Stimulated activated CD8-positive, alpha-beta memory T cell treated with anti-CD3 and anti-CD28 coated beads, Interleukin-2, amount 100 ng/mL, for 48 hours (primary cell): Measurements from ENCODE around the gene UGT1A3.

Experiments
- DNase-seq, 2 donors: peaks; one replicate each; pipeline ENCODE4 v3.0.0-alpha.2; 2020; ENCODE audit warnings: low read depth in 2 of 2

The UGT1A3 gene

DNA sequence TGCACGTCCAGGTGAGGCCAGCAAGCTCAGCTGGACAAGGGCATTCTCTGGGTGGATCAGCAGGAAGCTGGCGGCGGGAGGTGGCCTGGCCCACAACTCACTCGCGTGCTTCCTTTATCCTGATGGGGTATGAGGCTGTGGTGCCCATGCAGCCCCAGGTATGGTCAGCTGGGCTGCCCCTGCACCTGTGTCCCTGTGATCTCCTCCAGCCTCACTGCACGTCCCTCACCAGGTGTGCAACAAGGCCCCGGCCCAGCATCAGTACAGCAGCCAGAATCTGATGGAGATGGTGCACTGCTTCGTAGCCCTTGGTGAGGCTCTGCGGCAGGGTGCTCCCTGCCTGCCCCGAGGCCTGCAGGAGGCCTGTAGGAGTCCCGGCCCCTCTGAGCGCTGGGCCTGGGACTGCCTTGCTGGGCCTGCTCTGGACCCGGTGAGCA, 66.9 kb downstream of the UGT1A3 start:
- DNase-seq = no peak

DNA sequence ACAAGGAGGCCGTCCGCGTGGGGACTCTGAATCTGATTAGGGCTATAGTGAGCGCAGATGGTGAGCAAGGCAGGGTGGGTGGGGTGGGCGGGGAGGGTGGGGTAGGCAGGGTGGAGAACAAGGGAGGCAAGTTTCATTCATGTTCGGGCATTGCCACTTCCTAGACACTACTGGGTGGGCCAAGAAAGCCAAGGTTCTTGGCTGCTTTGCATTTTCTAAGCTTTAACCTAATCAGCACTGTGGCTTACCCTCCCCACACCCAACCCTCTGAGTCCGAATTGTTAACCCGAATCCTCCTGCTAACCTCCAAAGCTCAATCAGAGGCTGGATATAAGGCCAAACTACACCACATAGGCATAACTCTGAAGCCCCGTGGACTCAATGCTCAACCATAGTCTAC, 67.4 kb downstream of the UGT1A3 start:
- DNase-seq = no peak

DNA sequence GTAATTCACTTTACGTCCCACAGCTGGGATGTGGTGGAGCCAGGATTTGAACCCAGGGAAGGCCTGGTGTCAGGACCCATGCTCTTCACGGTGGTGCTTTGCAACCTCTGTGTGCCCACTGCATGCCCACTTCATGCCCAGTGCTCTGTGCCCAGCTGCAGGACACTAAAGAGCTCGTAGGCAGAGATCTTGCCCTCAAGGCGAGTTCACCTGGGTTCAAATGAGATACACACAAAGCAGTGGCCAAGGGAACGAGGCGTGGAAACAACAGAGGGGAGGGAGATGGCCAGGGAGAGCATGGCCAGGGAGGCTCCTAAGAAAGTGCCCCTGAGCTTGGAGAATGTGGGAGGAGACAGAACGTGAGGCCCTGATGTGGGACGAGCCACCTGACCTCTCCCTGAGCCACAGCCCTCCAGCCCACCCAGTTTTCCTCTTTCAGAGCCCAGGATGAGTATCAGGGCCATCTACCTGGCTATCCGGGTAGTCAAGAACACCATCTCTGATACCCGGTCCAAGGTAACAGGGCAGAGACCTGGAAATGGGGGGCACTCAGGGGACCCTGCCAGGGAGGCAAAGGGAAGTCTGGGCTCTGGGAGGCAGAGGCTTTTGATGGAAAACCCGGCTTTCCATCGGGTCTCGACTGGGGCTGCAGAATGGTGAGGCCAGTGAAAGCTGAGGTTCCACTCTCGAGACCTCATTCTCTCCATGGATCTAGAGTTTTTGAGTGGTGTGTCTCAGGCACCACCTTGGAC, 69.7 kb downstream of the UGT1A3 start:
- DNase-seq = no peak

DNA sequence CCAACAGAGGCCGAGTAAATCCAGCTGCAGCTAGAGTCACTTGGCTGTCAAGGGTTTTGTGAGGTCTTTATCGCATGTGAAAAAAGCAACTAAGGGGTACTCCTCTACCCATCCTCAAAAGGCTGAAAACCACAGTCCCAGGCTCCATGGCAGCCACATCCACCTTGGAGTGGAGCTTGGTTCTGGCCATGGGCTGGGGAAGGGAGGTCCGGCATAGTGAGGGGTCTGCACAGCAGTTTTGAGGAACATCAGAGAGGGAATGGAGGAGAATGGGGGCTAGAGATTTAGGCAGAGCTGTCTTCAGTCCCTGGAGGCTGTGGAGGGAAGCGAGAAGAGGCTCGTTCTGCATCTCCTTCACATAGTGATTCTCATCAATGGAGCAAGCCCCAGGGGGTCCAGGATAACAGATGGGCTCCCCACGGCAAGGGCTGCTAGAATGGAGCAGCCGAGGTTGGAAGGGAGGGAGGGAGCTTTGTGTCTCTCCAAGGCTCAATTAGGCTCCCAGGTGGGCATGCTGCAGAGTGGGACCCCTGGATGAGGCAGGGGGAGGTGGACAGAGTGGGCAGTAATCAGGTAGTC, 70.3 kb downstream of the UGT1A3 start:
- no peak for DNase-seq

DNA sequence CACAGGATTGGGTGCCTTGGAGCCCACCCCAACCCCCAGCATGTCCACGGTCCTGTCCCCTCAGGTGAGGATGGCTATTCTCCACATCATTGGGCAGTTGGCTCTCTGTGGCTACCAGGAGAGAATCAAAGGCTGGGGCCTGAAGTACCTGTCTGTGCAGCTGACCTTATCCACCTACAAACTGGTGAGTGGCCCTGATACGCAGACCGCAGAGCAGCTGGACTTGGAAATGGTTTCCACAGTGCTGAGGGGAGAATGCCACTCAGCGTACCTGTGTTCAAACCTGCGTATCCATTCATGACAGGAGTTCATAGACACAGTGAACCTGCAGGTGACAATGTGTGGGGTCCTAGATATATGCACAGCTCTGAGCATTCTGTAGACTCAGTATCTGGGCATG, 70.9 kb downstream of the UGT1A3 start:
- DNase-seq = no peak

DNA sequence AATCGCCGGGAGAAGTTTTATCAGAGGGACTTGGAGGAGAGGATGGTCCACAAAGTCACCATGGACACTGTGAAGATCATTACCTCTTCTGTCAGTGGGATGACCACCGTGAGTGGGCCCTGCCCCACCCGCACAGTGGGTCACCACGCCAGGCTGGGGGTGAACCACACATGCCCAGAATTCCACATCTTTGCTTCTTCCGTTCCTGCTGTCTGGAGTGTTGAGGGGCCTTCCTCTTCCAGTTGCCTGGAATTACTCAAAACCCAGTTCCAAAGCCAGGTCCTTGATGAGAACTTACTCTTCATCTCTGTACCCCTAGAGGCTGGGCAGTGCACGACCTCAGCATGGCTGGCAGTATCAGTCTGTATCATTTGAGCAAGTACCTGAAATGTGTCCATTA, 71.4 kb downstream of the UGT1A3 start:
- no peak for DNase-seq

DNA sequence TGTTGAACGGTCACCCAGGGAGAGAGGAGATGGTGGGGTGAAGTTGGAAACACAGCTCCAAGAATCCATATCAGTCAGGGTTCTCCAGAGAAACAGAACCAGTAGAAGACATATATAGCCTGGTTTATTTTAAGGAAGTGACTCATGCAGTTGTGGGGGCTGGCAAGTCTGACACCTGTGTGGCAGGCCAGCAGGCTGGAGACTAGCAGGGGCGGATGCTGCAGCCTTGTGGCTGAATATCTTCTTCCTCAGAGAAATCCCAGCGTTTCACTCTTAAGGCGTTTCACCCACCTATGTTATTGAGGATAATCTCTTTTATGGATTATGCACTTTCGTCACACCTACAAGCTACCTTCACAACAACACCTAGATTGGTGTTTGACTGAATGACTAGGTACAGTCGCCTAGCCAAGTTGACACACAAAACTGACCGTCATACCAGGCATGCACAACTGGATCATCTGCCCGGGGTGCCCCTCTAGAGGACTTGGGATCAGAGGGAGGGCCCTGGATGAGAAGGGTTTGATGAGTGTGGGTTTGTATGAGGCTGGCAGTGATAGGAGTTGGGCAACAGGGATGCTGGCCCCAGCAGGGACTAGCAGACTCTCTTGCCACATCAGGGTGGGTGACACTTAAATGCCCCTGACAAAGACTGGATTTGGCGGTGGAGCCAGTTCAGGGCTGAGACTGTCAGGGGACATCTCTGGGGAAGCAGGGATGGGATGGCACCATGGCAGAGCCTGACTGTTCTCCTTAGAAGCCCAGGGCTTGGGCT, 72.7 kb downstream of the UGT1A3 start:
- DNase-seq = peak in 1 of 2 donors; percentile 13

DNA sequence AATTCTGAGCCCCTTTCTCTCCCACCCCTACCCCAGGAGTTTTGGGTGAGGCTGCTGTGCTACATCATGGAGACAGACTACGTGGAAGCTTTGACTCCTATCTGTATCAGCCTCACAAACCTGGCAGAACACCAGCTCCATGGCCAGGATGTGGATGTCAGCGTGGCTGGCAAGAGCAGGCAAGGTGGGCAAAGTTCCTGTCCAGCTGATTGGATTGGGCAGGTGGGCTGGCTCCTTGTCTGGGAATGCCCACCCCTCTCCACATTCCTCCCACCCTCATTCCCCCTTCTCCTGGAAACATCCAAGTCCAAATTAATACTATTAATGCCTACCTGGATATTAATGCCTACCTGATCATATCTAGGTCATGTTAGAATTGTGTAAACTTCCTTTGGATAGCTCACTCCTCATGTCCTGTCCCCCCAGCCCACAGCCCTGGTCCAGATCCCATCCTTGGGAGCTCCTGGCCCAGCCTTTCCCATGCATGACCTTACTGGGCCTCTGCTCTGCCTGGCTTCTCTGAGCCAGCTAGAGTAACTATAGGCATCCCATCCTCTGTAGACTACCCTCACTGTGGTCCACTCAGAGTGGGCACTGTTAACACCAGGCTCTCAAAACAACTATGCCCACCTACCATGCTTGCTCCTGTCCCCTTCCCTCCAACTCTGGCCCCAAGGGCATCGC, 73.4 kb downstream of the UGT1A3 start:
- no peak for DNase-seq

DNA sequence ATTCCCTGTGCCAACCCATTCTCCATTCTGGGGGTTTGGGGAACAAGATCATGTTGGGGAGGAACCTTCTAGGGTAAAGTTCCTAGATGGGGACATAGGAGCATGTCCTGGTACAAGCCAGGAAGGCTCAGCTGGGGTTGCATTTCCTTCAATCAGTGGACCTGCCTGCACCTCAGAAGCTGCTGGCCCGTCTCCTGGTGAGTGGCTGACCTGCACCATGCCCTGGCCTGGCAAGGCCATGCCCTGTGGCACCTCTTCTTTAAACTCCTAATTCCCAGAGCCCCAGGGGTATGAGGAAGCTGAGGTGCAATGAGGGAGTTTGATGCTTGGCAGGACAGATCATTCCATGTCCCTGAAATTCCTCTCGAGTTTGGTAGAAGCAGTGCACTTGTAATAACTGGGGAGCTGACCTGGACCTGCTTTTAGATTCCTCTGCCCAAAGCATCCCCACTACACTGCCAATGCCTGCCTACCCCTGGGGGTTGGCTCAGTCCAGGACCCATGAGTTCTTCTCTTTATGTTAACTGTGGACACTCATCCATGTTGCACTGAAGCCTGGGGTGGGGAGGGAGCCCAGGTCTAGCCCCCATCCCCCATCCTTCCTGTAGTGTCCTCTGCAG, 74.6 kb downstream of the UGT1A3 start:
- no peak for DNase-seq

DNA sequence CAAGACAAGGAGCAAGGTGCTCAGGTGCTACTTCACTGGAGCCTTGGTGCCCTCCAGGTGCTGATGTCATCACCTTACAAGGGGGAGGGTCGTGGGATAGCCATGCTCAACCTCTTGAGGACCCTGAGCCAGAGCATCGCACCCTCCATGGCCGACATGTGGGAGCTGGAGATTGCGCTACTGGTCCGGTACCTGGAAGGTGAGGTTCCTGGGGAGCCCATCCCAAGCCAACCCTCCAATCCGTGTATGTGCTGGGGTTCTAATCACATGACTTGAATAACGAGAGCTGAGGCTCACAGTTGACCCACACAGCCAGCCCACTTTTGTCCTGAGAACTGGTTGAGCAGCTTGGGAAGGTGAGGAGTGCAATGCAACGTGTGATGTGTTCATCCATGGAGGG, 75.2 kb downstream of the UGT1A3 start:
- no peak for DNase-seq

DNA sequence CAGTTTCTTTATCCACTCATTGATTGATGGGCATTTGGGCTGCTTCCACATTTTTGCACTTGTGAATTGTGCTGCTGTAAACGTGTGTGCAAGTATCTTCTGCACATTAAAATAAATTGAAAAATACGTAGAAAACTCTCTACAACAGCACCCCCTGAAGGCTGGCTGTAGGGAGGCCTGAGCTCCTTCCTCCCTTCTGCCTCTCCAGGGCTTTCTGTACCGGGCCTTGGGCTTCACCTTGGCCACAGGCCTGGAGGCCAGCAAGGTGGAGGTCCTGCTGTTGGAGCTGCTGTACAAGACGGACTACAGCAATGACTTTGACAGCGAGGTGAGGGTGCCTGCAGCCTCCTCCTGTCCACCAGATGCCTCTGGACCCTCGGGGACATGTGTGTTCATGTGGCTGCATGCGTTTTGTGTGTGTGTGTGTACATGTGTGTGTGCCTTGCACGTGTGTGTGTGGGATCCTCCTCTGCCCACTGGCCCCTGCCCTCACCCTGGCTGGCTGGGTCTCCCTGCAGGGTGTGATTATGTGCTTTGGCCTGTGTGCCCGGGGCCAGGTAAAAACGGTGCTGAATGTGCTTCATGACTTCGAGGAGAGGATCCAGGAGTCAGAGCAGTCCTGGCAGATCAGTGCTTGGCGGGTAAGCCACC, 78.5 kb downstream of the UGT1A3 start:
- DNase-seq = no peak

DNA sequence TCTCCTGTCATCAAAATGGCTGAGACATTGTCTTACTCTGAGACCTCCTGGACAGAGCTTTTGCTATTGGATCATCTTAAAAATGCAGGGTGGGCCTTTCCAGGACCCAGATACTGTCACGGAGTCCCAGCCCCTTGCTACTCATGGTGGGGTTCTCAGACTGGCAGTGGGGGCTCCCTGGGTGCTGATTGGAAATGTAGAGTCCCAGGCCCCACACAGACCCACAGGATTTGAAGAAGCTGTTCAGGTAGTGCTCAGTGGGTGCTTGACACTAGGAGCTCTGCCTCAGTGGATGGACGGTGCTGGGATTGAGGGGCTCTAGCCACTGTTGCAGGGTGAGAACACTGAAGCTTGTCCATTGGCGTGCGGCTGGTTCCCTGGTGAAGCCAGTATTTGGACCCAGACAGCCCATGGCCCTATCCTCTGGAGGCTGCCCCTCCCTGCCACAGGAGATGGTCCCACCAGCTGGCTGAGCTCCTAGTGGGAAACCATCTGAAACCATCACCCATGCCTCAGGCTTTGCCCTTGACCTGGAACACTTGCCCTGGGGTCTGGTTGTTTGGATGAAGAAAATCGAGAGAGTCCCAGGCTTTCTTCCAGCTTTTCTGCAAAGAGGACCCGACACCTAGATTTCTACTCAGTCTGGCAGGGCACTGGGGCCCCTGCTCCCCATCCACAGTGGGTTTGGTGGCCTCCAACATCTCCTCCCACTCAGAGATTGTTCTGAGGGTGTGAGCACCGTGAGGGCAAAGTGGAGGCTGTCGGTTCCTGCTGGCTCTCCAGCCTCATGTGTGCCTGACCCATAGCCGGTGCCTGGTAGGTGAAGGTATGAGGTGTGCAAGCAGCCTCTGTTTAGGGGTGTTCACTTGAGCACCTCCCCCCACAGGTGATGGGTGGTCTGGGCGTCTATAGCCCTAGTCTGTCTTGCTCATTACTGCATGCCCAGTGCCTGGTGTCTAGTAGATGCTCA, 79.4 kb downstream of the UGT1A3 start:
- DNase-seq = no peak

DNA sequence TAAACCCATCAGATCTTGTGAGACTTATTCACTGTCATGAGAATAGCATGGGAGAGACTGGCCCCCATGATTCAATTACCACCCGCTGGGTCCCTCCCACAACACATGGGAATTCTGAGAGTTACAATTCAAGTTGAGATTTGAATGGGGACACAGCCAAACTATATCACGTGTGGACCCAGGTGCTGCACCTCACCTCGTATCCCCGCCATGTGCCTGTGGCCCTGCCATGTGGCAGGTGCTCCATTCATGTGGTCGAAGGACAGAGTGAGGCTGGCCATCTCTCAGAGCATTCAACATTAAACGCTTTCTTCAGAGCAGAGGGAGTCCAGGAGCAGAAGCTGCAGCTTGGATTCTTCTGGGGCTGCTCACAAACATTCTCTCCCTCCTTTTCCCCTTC, 81.5 kb downstream of the UGT1A3 start:
- DNase-seq = no peak

DNA sequence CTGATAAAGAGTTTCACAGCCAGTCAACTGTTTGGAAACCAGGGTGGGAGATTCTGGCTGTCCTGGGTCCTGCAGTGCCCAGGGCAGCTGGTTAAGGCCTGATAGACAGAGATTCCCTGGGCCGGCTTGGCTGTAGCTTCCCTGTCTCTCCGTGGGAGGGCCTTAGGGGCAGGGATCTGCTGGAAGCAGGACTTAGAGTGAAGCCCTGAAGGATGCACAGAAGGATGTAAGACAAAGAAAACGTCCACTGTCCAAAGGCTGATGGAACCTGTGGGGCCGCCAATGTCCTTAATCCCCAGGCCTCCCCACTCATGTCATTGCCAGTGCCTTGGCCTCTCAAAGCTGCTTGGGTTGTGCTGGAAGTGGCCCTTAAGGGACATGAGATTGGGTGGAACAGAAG, 82.2 kb downstream of the UGT1A3 start:
- DNase-seq = no peak

DNA sequence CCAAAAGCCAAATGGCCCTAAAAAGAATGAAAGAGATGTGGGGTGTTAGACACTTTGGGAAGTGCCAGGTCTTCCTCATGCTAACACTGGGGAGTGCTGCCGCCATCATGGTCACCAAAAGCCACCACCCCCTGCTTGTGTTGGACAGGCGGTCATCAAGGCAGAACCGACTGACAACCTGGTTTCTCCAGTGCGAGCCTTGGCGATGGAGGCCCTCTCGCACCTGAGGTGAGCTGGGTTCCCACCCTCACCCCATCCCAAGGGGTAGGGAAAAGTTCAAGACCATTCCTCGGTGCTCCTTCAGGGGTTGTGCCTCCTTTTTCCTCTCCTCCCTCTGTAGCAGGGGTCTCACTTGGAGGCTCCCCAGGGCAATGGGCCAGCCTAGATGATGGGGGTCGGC, 82.9 kb downstream of the UGT1A3 start:
- no peak for DNase-seq

DNA sequence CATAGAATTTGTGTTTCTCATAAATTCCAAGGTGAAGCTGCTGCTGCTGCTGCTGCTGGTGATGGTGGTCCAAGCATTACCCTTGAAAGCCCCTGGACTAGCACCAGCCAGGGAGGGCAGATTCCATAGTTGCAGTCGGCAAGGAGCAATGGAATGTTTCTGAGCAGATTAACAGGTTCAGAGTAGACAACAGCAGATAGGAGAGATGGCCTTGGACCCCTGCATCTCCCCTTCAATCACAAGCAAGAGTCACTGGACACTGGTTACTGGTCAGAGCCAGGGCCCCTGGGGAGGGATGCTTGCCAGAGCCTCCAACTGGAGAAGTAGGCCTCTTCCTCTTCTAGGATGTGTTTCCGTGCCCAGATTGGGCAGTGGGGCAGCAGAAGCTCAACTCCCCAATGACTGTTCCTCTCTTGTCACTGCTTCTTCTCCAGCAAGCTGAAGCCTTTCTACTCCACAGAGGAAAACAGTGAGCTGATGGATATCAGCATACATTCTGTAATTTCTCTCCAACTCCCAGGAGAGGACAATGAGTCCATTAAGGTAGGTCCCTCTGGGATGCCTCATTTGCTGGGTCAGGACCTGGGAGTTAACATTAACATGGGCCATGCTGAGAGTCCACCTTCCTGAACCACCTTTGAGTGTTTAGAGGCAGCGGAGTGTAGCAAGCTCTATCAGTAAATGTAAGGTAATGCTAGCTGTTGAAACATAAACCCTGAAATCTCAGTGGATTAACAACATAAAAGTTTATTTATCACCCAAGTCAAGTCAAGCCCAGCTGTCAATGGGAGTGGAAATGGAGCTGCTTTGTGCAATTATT, 84.6 kb downstream of the UGT1A3 start:
- no peak for DNase-seq

DNA sequence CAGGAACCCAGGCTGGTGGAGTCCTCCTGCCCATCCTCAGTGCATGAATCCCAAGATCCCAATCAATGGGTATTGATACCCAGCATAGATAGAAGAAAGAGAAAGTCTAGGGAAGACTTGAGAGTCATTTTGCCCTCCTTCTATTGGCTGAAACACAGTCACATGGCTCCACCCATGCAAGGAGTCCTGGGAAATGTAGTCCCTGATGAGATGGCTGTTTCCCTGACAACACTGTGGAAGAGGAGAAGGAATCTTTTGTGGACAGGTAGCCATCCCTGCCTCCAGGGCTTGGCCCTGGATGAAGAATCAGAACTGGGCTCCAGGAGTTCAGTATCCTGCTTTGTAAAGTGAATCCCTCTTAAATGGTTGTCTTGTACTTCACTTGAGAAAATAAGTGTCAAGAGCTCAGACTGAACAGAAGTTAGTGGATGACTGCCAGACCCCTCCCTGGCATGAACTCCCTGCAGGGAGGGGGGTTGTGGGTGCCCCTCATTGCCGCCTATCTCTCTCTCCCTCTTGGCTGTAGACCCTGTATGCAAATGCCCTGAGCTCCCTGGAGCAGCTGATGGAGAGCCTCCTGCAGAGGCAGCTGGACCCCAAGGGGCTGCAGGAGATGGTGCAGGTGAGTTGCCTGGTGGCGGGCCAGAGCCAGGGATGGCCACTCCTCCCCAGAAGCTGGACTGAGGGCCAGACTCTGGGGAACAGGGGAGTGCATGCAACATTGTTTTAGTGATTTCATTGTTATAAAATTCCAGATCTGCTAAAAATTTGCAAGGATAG, 85.4 kb downstream of the UGT1A3 start:
- no peak for DNase-seq

DNA sequence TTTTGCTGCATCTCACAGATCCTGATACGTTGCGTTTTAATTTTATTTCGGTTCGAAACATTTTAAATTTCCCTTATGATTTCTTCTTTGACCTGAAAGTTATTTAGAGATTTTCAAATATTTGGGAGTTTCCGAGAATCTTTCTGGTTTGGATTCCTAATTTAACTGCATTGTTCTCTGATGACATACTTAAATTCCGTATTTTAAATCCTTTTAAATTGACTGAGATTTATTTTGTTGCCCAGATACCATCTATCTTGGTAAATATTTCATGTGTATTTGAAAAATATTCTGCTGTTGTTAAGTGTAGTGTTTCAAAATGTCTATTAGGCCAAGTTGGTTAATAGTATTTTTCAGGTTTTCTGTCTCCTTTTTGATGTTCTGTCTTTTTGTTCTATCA, 87.0 kb downstream of the UGT1A3 start:
- no peak for DNase-seq

DNA sequence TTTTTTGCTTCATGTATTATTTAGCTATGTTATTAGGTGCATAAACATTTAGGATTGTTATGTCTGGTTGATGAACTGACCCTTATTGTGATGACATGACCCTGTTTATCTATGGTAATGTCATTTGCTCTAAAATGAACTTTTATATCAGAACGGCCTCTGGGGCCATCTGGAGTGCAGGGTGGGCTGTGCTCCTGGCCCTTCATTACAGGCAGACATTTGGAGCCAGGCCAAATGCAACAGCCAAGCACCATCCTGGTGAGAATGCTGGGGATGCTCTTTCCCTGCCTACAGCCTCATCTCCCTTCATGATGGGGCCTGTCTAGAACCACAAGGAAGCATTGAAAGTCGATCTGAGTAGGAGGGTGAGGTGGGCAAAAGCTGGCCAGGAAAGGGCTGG, 87.5 kb downstream of the UGT1A3 start:
- DNase-seq = no peak
